Testis (tissue), 2 donors: ENCODE measurements around the gene LYRM7.

Experiments
- POLR2A ChIP-seq: fragments of 450-650 bp; IDR thresholded peaks from one replicate; pipeline ENCODE4 v1.6.1; 2017; ENCODE audit warnings: antibody characterized with exemption, mild to moderate bottlenecking, moderate library complexity
- TF ChIP-seq, protein P1 (sequence below), 3 experiments: fragments of 450-650 bp in 2 of 3; fragments of 200-600 bp in 1 of 3; sonication (generic) in 1 of 3; IDR thresholded peaks; one replicate each; pipeline ENCODE4 v1.5.1; 2016 to 2019; ENCODE audit warnings: antibody characterized with exemption in 3 of 3, mild to moderate bottlenecking in 2 of 3, moderate library complexity in 1 of 3

DNA sequence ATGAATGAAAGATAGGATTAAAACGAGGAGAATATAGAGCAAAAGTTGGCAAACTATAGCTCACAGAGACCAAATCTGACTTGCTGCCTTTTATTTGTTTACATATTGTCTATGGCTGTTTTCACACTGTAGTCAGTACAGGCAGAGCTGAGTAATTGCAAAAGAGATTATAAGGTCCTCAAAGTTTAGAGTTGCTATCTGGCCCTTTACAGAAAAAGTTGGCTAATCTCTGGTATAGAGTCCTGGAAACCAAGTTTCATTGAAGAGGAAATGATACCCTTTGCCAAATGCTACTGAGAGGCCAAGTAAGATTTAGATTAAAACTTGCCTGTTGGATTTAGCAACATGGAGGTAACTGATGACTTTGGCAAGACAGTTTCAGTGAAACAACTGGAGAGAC is 36.0 kb downstream of the LYRM7 start:
- TF ChIP-seq POLR2A, result no peak
- TF ChIP-seq, protein P1, sequence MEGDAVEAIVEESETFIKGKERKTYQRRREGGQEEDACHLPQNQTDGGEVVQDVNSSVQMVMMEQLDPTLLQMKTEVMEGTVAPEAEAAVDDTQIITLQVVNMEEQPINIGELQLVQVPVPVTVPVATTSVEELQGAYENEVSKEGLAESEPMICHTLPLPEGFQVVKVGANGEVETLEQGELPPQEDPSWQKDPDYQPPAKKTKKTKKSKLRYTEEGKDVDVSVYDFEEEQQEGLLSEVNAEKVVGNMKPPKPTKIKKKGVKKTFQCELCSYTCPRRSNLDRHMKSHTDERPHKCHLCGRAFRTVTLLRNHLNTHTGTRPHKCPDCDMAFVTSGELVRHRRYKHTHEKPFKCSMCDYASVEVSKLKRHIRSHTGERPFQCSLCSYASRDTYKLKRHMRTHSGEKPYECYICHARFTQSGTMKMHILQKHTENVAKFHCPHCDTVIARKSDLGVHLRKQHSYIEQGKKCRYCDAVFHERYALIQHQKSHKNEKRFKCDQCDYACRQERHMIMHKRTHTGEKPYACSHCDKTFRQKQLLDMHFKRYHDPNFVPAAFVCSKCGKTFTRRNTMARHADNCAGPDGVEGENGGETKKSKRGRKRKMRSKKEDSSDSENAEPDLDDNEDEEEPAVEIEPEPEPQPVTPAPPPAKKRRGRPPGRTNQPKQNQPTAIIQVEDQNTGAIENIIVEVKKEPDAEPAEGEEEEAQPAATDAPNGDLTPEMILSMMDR (IDR thresholded peaks at IDR 0.05), result no peak
